ENCODE measurements around the gene FNDC11. TPM values are rescaled to one million over a fixed set of nuclear protein-coding genes. Genes with fewer than 3 reads are reported as not detected.

The FNDC11 gene
- total and polyA plus RNA-seq, 2 of the 13 experiments (the other 11 are each of a cell fraction or from before 2014, with no cell fraction given): 0.07 TPM; not detected in 1

DNA sequence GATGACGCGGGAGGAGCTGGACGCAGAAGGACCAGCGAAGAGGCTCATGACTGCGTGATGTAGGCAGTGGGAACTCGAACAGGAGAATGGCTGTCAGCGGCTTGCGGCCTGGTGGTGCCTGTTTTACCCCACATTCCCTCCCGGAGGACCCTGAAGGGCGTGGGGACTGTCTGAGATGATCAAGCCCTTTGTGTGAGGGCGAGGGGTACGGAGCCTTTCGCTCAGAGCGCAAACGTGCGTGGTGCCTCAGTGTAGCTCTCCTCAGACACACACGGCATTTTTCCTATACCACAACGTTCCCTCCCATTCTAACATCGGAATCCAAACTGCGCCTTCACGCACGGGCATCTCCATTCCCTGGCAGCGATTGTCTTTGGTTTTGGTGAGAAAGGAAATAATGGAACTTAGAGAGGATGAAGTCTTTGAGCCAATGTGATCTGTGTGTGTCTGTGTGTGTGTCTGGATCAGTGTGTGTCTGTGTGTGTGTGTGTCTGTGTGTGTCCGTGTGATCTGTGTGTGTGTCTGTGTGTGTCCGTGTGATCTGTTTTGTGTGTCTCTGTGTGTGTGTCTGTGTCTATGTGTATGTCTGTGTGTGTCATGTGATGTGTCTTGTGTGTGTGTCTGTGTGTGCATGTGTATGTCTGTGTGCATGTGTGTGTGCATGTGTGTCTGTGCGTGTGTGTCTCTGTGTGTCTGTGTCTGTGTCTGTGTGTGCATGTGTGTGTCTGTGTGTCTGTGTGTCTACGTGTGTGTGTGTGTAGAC lies 22.1 kb upstream of the FNDC11 start (continued):
- TF ChIP-seq, protein P1, sequence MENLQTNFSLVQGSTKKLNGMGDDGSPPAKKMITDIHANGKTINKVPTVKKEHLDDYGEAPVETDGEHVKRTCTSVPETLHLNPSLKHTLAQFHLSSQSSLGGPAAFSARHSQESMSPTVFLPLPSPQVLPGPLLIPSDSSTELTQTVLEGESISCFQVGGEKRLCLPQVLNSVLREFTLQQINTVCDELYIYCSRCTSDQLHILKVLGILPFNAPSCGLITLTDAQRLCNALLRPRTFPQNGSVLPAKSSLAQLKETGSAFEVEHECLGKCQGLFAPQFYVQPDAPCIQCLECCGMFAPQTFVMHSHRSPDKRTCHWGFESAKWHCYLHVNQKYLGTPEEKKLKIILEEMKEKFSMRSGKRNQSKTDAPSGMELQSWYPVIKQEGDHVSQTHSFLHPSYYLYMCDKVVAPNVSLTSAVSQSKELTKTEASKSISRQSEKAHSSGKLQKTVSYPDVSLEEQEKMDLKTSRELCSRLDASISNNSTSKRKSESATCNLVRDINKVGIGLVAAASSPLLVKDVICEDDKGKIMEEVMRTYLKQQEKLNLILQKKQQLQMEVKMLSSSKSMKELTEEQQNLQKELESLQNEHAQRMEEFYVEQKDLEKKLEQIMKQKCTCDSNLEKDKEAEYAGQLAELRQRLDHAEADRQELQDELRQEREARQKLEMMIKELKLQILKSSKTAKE (CRISPR knock-in tag; IDR thresholded peaks at IDR 0.05; ENCODE audit: borderline replicate concordance): 0 out of 2 replicates have a peak, but pooled peaks have one; percentile 39
- TF ChIP-seq KDM3A (CRISPR knock-in tag; IDR thresholded peaks at IDR 0.05; ENCODE audit: low read depth) (no peak), BATF2 (CRISPR knock-in tag; IDR thresholded peaks at IDR 0.05) (no peak), SUZ12 (IDR thresholded peaks at IDR 0.05; ENCODE audit: low read depth, low read length) (no peak), ZFP82 (CRISPR knock-in tag; IDR thresholded peaks at IDR 0.05; ENCODE audit: borderline replicate concordance) (no peak), CHD2 (IDR thresholded peaks at IDR 0.05; ENCODE audit: low read depth, low read length) (no peak), PHF21A (CRISPR knock-in tag; IDR thresholded peaks at IDR 0.05) (no peak)
- TF ChIP-seq, protein P2, sequence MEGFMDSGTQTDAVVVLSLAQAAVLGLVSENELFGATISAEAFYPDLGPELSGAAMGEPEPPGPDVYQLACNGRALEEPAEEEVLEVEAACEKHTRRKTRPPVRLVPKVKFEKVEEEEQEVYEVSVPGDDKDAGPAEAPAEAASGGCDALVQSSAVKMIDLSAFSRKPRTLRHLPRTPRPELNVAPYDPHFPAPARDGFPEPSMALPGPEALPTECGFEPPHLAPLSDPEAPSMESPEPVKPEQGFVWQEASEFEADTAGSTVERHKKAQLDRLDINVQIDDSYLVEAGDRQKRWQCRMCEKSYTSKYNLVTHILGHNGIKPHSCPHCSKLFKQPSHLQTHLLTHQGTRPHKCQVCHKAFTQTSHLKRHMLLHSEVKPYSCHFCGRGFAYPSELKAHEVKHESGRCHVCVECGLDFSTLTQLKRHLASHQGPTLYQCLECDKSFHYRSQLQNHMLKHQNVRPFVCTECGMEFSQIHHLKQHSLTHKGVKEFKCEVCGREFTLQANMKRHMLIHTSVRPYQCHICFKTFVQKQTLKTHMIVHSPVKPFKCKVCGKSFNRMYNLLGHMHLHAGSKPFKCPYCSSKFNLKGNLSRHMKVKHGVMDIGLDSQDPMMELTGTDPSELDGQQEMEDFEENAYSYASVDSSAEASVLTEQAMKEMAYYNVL (CRISPR knock-in tag; IDR thresholded peaks at IDR 0.05; ENCODE audit: borderline replicate concordance): no peak

Measured in HepG2 (cell line).